ENCODE data around the gene ALG14.

The ALG14 gene

DNA sequence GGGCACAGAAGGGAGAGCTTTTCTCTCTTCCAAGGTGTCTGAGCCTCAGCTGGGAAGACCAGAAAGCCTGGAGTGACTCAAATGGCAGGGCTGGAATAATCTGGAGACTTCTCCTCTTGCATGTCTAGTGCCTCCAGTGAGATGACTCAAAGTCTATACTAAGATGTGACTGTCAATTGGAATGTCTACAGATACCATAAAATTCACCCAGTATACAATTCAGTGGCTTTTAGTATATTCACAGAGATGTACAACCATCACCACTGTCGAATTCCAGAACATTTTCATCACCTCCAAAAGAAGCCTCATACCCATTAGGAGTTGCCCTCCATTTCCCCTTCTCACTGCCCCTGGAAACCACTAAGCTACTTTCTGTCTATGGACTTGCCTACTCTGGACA is 97.9 kb downstream of the ALG14 start:
- no peak for DNase-seq (ENCODE audit: low read depth in 1 of 2, low spot score in 1 of 2)
- no peaks in the 10 kb centered on the region for H3K27me3 ChIP-seq (ENCODE audit: insufficient read depth, poor library complexity, severe bottlenecking)
- H3K4me3 ChIP-seq (replicated peaks; ENCODE audit: insufficient read depth, low read length) = no peak overlapping the region
- H3K27ac ChIP-seq (replicated peaks) = no peak overlapping the region
- TF ChIP-seq GABPA (IDR thresholded peaks at IDR 0.05; ENCODE audit: low read depth) = no peak
- no peak for TF ChIP-seq POLR2AphosphoS5 (IDR thresholded peaks at IDR 0.05; ENCODE audit: low read depth)
- no peak for TF ChIP-seq SPI1 (IDR thresholded peaks at IDR 0.05; ENCODE audit: borderline replicate concordance, low read depth)
- TF ChIP-seq, protein P1, sequence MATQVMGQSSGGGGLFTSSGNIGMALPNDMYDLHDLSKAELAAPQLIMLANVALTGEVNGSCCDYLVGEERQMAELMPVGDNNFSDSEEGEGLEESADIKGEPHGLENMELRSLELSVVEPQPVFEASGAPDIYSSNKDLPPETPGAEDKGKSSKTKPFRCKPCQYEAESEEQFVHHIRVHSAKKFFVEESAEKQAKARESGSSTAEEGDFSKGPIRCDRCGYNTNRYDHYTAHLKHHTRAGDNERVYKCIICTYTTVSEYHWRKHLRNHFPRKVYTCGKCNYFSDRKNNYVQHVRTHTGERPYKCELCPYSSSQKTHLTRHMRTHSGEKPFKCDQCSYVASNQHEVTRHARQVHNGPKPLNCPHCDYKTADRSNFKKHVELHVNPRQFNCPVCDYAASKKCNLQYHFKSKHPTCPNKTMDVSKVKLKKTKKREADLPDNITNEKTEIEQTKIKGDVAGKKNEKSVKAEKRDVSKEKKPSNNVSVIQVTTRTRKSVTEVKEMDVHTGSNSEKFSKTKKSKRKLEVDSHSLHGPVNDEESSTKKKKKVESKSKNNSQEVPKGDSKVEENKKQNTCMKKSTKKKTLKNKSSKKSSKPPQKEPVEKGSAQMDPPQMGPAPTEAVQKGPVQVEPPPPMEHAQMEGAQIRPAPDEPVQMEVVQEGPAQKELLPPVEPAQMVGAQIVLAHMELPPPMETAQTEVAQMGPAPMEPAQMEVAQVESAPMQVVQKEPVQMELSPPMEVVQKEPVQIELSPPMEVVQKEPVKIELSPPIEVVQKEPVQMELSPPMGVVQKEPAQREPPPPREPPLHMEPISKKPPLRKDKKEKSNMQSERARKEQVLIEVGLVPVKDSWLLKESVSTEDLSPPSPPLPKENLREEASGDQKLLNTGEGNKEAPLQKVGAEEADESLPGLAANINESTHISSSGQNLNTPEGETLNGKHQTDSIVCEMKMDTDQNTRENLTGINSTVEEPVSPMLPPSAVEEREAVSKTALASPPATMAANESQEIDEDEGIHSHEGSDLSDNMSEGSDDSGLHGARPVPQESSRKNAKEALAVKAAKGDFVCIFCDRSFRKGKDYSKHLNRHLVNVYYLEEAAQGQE (IDR thresholded peaks at IDR 0.05; ENCODE audit: insufficient replicate concordance, low read depth) = no peak
- TF ChIP-seq, protein P2, sequence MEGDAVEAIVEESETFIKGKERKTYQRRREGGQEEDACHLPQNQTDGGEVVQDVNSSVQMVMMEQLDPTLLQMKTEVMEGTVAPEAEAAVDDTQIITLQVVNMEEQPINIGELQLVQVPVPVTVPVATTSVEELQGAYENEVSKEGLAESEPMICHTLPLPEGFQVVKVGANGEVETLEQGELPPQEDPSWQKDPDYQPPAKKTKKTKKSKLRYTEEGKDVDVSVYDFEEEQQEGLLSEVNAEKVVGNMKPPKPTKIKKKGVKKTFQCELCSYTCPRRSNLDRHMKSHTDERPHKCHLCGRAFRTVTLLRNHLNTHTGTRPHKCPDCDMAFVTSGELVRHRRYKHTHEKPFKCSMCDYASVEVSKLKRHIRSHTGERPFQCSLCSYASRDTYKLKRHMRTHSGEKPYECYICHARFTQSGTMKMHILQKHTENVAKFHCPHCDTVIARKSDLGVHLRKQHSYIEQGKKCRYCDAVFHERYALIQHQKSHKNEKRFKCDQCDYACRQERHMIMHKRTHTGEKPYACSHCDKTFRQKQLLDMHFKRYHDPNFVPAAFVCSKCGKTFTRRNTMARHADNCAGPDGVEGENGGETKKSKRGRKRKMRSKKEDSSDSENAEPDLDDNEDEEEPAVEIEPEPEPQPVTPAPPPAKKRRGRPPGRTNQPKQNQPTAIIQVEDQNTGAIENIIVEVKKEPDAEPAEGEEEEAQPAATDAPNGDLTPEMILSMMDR (IDR thresholded peaks at IDR 0.05; ENCODE audit: insufficient read depth, low read length) = no peak

DNA sequence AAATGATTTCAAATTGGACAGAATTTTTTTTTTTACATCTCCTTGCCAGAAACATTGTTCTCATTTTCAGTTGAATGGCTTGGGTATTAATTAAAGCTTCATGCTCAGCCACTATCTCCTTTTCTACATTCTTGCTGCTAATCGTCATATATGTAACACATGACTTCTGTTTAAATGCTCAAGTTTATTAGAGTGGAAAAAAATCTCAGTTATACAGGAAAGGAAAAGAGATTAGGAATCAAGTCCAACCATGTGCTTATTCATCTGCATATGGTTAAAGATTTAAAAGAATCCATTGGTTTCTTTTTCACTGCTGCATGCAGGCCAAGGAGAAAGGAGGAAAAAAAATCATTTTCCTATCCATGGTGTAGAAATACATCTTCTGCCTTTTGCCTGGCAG is 98.5 kb downstream of the ALG14 start:
- Histone ChIP-seq H3K27me3 (ENCODE audit: insufficient read depth, poor library complexity, severe bottlenecking) (no peaks in the 10 kb centered on the region), H3K27ac (replicated peaks) (no peak overlapping the region), H3K4me3 (replicated peaks; ENCODE audit: insufficient read depth, low read length) (no peak overlapping the region)
- TF ChIP-seq, protein P2 (IDR thresholded peaks at IDR 0.05; ENCODE audit: insufficient read depth, low read length) = no peak
- TF ChIP-seq, protein P1 (IDR thresholded peaks at IDR 0.05; ENCODE audit: insufficient replicate concordance, low read depth) = no peak
- no peak for TF ChIP-seq SPI1 (IDR thresholded peaks at IDR 0.05; ENCODE audit: borderline replicate concordance, low read depth)
- DNase-seq (ENCODE audit: low read depth in 1 of 2, low spot score in 1 of 2) = no peak

DNA sequence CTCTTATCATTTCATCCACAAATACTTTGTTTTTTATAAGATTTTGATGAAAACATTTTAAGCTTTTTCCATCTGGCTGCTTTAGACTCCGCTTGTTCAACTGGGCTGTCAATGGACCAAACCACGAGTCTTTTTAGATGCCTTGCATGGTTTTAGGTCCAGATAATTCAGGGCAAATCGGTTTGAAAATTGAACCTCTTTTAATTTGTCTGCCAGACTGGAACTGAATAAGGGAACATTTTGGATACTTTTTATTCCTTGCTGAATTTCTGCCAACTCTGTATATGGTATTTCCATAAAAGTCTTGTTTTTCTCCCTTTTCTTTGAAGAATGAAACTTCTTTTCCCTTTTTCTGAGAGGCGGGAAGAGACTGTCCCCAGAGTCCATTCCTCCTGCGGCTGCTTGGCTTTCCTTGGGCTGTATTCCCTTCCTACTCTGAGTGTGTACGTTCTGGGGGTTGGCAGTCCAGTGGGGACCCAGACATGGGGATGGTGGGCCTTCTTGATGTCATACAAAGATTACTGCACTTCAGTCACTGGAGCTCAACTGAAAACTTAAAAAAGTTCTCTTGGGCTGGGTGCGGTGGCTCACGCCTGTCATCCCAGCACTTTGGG is 99.3 kb downstream of the ALG14 start:
- no peaks in the 10 kb centered on the region for H3K27me3 ChIP-seq (ENCODE audit: insufficient read depth, poor library complexity, severe bottlenecking)
- no peak overlapping the region for H3K27ac ChIP-seq (replicated peaks)
- no peak overlapping the region for H3K4me3 ChIP-seq (replicated peaks; ENCODE audit: insufficient read depth, low read length)
- TF ChIP-seq, protein P2 (IDR thresholded peaks at IDR 0.05; ENCODE audit: insufficient read depth, low read length) = no peak
- TF ChIP-seq SPI1 (IDR thresholded peaks at IDR 0.05; ENCODE audit: borderline replicate concordance, low read depth) = no peak
- TF ChIP-seq GABPA (IDR thresholded peaks at IDR 0.05; ENCODE audit: low read depth) = no peak
- TF ChIP-seq POLR2AphosphoS5 (IDR thresholded peaks at IDR 0.05; ENCODE audit: low read depth) = no peak
- TF ChIP-seq, protein P1 (IDR thresholded peaks at IDR 0.05; ENCODE audit: insufficient replicate concordance, low read depth) = no peak
- DNase-seq (ENCODE audit: low read depth in 1 of 2, low spot score in 1 of 2) = no peak
